Measurements from ENCODE around the gene GATAD2A.

DNA sequence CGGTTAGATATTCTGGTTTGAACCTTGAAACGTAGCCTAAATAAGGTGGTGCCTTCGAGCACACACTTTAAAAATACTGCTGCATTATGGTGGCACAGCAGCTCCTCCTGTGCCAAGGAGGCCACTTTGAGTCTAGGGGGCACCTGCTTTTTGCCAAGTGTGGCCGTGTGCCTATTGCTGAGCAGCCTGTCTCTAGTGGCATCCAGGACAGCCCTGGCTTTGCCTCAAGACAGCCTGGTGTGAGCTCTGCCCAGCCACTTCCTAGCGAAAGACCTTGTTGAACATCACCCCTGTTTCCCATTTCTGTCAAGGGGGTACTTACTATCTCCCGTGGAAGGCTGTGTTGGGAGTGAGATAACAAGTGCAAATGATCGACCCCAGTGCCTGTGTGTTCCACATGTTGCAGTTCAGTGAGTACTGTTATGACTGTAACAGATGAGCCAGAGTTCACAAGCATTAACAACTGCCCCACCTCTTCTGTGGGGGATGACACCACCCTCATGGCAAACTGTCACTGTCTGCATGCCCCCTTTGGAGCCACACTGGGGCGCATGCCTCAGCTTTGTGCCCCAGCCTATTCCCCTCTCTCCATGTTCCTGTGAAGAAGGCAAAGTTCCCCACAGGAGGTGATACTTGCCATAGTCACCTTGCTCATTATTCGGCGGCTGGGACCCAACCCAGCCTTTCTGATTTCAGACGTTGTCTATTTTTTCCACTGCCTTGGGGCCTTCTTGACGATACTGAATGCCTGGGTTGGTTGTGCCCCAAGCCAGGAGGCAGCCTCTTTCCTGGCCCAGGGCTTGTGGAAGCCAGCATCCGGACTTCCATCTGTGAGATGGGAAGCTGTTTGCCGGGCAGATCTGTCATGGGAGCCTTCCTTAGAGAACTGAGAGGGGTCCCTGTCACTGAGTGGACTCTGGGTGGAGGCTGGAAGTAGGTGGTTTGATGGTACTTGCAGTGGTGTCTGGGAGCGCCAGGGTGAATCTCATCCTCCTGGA, 5.4 kb downstream of the GATAD2A start:
- TF ChIP-seq GATA3 (IDR thresholded peaks at IDR 0.05; ENCODE audit: low read depth, low read length) (no peak), GATA2 (IDR thresholded peaks at IDR 0.05; ENCODE audit: low read depth, low read length) (no peak)

Data from SH-SY5Y (cell line).